ELR (cell line): ENCODE results near the gene RIPPLY1.
"Not testable (repeated sequence)": the region's sequence is repeated elsewhere in the genome, so short reads cannot be mapped to it uniquely, and the experiment has no call there.

Source experiments
- DNase-seq: peaks from one replicate; pipeline ENCODE4 v3.0.0-alpha.2; 2015; ENCODE audit warnings: low read depth

Gene RIPPLY1

DNA sequence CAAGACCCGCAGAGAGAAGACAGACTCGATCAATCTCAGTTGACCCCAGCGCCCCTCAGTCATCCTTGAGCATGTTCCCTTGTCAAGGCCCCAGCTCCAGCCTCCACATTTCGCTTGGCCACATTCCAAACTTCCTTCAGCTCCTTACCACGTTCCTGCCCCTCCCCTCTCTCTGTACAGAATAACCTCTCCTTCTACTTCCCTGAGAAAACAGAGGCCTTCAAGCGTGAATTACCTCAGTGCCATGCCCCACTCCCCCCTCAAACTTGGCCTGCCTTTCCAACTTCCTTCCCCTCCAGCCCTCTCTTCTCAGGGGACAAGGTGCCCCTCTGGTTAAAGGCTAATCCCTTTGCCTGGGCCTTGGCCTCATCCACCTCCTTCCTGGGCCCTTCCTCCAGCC is 3.2 kb upstream of the RIPPLY1 start:
- no peak for DNase-seq

DNA sequence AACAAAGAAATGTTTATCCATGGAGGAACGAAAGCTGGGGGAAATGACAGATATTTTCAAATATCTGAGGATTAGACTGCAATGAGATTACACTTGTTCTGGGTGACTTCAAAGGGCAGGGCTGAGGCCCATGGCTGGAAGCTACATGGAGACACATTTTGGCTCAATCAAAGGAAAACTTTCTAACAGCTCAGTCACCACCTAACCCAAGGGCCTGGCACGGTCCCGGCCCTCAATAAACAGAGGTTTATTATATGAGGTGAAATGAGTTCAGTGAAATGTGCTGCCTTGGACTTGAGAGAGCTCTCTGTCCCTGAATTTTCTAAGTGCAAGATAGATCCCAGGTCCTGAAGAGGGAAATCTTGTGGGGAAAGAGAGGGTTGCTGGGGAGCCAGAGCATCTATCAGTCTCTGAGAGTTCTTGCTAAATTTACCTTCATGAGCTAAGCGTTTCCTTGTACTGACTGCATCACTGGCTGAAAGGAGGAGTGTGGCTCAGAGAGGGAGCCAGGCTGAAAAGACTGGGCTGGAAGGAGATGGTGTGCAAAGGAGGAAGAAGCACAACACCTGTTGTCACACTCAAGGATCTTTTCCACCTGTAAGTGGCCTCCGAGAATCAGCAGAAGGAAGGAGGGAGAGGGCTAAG is 2.0 kb upstream of the RIPPLY1 start:
- DNase-seq = no peak

DNA sequence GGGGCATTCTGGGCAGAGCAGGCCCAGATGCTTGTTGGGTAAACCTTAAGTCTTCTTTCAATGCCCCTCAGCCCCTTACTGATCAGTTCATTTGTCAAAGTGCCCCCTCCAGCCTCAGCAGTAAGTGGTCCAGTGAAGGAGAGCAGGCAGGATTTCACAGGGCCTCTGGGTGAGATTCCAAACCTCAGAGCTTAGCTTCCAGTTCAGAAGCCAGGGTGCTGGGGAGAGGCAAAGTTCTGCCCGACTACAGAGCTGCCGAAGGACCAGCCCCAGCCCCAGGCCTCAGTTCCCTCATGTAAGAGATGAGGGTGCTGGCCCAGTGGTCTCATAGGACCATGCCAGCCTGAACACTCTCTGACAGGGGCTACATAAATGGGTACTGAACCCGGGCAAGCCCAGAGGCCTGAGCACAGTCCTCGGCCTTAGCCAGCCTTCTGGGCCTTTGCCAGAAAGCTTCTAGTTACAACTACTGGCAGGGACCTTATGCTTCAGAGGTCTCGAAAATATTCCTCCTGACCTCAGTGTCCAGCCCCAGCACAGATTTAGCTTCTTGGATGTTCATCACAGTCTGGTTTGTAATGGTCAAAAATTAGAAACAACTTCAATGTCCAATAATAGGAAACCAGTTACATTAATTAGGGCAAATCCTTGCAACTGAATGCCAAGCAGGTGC is 851 bp upstream of the RIPPLY1 start:
- DNase-seq = no peak

DNA sequence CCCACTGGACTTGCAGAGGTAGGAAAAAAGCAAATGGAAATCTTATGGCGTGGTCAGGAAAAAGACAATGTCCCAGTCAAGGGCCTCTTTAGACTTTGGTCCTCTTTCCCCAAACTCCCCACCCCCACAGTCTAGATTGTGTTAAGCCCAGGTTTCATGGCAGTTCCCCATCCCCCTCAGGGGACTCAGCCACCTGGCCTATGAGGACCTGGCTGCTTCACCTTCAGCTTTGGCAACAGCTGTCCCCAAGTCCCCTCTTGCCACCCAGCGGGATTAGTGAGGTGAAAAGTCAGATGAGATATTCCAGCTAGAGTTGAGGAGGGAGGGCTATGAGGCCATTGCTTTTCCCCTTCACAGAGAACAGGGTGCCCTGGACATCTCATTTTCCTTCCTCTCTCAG is 457 bp downstream of the RIPPLY1 start:
- DNase-seq = no peak

DNA sequence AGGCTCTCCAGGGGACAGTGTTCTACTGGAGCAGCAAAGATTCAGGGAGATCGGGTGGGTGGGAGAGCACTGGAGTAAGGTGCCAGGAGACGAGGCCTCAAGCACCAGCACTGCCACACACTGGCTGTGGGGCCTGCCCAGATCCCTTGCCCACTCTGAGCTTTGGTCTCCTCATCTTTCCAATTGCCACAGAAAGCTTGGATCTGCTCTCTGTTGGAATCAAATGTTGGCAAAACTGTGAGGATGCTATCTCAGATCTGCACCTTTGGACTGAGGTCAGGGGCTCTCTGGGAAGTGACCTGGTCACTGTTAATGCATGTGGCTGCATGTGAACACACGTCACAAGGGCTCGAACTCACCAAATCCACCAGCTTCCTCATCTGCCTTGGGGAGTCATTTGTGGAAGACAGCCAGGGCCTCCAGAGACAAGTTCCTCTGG is 1.3 kb downstream of the RIPPLY1 start:
- DNase-seq = no peak

DNA sequence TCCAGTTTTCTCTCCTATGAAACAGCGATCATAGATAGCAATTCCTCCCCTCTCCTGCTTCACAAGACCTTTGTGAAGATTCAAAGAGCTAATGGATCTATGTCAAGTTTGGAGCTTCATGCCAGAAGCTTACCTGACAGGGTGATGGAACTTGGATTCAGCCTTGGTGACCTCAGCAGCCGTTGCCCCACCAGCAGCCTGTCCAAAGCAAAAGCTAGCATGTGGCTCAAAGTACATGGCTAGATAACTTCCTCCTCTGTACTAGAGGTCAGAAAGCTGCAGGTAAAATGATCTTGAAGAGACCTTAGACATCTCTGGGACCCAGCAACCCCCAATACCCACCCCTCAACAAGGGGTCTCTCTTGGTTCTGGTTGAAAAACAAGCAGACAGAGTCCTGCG is 1.8 kb downstream of the RIPPLY1 start:
- no peak for DNase-seq

DNA sequence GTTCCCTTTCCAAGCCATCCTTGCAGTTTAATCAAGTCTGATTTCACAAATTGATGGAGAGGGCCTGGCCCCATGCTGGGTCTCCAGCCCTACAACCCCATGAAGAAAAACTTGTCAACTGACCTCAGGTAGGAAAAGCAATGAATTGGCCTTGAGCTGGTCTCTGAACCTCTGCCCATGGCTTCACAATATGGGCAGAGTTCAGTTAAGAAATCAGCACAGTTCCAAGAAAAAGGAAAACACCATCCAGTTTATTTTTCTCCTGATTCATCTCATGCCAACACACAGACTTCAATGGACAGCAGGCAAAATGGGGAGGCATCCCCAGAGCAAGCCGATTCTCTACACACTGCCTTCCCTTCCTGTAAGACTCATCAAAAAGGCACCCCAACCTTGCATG is 3.3 kb downstream of the RIPPLY1 start:
- DNase-seq = peak; percentile 15

DNA sequence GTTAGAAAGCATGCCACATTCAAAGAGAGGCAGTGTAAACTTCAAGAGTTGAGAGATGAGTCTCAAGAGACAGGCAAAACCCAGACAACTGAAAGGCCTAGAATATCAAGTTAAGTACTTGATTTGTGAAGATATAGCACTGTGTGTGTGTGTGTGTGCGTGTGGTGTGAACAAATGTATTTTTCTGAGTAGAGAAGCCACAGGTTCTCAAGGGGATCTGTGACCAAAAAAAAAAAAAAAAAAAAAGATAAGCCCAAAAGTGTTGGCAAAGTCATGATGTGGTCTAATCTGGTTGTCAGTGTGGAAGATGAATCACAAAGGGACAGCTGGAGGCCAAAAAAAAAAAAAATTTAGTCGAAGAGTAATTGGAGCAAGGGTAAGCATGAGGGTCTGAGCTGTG is 3.9 kb downstream of the RIPPLY1 start:
- no peak for DNase-seq

DNA sequence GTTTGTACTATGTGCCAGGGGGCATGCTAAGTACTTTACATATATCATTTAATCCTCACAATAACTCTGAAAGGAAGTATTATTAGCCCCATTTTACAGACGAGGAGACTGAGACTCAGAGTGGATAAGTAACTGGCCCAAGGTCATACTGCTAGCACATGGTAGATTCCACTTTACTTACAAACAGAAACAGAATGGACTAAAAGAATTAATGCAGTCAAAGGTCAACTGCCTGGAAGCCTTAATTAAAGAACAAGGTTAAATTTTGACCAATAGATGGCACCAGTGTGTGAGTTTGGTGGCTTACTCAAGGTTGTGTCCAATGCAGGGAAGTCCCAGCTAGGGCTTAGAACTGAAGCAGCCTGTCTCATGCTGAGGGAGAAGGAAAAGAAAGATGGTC is 4.7 kb downstream of the RIPPLY1 start:
- DNase-seq = peak; percentile 67

DNA sequence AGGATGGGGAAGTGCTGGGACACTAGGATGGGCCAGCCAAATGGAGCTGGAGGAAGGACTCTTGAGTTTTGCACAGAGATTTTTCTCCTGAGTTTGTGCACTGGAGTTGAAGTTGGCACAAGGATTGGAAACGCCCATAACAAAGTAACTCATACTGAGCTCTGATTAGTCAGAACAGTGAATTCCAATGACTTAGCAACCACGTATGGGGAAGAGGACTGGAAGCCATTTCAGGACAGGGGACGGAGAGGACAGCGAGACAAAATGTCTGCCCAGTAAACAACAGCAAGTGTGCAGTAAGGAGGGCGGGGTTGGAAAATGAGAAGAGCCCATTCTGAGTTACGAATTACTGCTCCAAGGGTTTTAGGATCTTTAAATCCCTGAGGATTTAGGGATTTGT is 5.9 kb downstream of the RIPPLY1 start:
- peak; percentile 74 for DNase-seq

DNA sequence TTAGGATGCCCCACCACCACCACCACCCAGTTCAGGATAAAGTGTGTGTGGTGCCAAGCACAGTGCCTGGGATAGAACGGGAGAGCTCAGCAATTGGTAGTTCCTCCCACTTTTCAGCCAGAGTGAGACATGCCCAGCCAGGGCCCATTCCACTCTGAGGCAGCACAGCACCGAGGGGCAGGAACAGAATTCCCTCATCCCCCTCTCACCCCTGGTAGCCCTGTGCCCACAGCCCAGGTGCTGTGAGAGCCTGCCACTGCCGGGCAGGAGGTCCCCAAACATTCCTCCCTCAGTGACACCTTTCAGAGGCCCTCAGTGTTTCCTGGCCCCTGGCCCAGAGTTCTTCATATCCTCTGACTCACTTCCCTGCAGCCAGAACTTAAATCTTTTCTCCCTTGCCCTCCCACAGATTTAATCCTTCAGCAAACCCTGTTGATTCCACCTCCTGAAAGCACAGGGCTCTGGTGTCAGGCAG is 8.1 kb downstream of the RIPPLY1 start:
- DNase-seq = peak; percentile 83

DNA sequence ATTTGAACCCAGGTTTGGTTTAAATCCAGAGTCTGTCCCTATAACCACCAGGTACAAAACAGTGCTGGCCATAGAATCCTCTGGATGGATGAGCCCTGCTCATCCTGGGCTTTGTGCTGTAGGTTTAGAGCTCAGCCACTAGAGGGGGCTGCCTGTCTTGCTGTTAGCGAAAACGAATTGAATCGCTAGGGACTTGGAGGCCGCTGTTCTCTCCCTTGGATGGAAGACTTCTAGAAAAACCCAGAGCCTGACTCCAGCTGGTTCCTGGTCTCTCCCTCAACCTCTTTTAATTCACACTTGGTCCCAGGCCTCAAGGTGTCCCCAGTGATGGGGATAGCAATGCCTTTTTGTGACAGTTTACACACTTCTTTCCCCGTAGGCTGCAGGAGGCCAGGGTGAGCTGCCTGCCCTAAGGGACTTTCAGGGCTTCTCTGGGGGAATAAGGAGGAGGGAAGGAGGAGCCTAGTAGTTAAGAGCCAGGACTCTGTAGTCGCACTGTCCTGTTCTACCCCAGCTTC is 8.7 kb downstream of the RIPPLY1 start:
- DNase-seq = peak; percentile 81

DNA sequence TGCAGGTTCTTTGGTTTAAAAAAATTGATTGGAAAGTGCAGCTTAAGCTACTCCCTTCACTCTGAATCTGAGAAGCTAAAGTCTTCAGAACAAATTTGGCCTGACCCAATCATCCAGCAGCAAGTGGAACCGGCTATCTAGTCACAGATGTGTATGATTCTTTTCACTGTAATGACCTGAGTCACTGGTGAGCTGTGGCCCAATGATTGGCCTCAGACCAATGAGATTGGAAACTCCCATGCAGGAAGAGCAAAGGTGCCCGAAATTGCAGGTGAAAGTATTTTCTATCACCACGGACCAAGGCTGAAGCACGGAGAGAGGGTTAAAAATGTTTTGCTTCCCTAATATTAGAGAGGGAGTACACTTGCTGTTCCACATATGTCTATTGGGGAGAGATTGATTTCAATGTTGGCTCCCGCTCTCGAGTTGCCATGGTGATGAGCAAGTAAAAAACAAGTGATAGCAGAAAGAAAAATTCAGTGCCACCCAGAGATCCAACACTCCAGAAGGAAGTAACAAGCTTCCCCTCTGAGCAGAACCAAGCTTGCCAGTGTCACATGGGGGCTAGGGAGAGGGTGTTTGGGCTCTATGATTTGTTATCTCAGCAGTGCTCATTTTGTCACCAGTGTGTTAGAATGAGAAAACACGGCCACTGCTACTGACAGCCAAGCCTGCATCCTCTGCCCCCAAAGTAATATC is 11.2 kb downstream of the RIPPLY1 start:
- DNase-seq = peak; percentile 14

DNA sequence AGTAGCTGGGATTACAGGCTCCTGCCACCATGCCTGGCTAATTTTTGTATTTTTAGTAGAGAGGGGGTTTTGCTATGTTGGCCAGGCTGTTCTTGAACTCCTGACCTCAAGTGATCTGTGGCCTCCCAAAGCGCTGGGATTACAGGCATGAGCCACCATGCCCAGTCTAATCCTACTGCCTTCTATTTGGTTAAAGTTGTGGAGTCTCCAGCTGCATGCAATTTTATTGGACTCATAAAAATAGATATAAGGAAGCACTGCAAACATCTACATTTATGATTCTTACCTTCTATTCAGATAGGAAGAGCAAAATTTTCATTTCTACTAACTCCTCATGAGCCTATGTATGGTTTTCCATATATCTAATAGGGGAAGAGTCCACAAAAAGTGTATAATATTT is 13.7 kb downstream of the RIPPLY1 start:
- DNase-seq = no peak

DNA sequence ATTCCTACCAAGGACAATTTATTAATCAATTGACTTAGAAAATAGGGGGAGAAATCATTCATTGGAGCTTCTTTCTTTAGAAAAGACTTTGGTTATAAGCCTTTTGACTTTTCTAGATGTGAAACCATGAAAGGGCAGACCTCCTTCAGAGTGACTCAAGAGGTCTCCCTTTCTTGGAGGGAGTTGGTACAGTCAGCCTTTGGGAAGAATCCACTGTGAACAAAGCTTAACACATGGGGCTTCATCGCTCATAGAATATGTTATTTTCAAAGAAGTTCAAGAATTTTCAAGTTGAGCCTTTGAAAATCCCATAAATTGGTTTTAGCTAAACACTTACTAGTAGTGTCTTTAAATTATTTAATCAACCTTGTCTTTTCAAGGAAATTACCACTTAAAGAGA is 28.0 kb downstream of the RIPPLY1 start:
- DNase-seq = no peak

DNA sequence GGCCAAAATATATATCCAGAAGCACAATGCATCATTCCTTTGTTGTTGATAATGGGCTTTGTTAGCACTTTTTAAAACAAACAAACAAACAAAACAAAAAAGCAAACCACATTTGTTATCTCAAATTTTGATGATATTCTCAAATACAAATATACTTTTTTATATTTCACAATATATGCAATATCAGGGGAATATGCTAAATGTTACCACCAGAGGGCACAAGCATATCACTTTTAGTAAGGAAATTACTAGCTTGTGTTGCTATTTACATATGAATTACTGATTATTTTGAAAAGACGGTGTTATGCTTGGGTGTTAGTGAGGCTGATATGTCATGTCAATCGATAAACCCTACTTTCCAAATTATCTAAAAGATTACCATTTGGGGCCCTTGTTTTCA is 29.1 kb downstream of the RIPPLY1 start:
- DNase-seq = peak; percentile 63

DNA sequence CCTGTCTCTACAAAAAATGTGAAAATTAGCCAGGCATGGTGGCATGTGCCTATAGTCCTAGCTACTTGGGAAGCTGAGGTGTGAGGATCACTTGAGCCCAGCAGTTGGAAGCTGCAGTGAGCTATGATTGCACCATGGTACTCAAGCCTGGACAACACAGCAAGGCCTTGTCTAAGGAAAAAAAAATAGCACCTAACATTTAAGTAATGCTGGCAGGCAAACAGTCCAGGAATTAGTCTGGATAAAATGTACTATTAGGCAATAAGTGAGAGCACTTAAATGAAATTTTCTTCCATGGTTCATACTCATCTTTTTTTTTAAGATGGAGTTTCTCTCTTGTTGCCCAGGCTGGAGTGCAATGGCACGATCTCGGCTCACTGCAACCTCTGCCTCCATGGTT is 30.3 kb downstream of the RIPPLY1 start:
- DNase-seq = not testable (repeated sequence)

DNA sequence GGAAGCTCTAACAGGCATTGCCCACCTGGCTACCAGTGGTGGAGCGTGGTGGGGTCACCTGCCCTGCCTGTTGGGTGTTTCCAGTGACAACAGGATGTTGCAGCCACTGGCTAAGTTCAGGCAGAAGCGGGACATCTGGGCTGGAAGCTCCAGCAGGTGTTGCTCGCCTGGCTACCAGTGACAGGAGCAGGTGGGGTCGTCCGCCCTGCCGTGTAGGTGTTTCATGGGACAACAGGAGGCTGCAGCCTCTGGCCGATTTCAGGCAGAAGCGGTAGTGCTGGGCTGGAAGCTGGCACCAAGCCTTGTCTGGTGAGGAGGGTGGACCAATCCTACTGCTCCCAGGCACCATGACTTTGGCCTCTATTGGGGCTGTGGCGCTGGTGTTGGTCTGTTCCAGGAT is 39.4 kb downstream of the RIPPLY1 start:
- DNase-seq = no peak

DNA sequence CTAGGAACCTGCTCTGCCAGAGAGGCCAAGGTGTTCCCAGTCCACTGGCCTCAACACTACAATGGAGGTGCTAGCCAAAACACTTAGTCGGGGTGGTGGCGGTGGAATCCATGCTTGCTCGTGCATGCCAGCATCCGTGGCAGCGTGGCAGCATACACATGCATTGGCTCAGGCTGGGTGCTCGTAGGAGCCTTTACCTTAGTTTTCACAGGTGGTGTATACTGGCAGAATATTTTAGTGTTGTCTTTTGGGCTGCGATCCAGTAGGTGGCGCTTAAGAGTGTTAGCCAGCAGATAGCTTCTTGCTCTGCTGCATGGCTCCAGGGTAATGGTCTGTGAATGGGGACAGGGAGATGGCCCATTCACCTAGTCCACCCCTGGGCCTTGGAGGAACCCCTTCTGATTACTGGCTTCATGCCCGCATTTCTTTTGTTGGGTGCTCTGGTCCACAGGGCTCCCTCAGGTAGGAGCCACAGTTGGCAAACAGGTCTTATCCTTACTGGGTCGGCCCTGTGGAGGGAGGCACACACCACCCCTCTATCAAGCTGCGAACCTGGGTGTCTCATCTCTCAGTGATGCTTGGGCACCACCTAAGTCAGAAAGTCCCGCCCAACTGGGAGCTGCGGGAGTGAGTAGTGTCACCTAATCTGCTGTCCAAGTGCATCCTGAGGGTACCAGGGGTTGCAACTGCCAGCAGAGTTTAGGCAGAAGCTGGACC is 40.0 kb downstream of the RIPPLY1 start:
- peak; percentile 20 for DNase-seq
